T-helper 17 cell (primary cell): ENCODE measurements around the gene CYP4A22. TPM values are rescaled to one million over a fixed set of nuclear protein-coding genes. Genes with fewer than 3 reads are reported as not detected.
"Not testable (repeated sequence)": the region's sequence is repeated elsewhere in the genome, so short reads cannot be mapped to it uniquely, and the experiment has no call there.

Experiments used
- ATAC-seq: fragments of 150-1000 bp; cut with Tn5 transposase; 2 replicates; pipeline ENCODE4 v1.10.0; 2021; ENCODE audit warnings: mild to moderate bottlenecking, moderate library complexity
- DNase-seq, 3 donors: peaks; one replicate each; pipeline versions ENCODE4 v3.0.0 to v3.0.0-alpha.2; 2020 to 2021
- H3K9me3 ChIP-seq: one replicate; pipeline ENCODE4 v1.7.0; 2013; ENCODE audit warnings: low read length, mild to moderate bottlenecking; ENCODE audit not compliant: control insufficient read depth, poor library complexity, severe bottlenecking
- H3K27ac Mint-ChIP-seq: one replicate; pipeline ENCODE4 v1.8.0; 2022; ENCODE audit warnings: mild to moderate bottlenecking, moderate library complexity, mixed read lengths
- H3K27me3 Mint-ChIP-seq: one replicate; pipeline ENCODE4 v1.8.0; 2022; ENCODE audit warnings: mixed read lengths
- H3K36me3 Mint-ChIP-seq: one replicate; pipeline ENCODE4 v1.8.0; 2022; ENCODE audit warnings: low read depth, mixed read lengths
- H3K4me1 Mint-ChIP-seq: one replicate; pipeline ENCODE4 v1.8.0; 2022; ENCODE audit warnings: mild to moderate bottlenecking, mixed read lengths
- H3K4me3 Mint-ChIP-seq: one replicate; pipeline ENCODE4 v1.8.0; 2022; ENCODE audit warnings: mild to moderate bottlenecking, moderate library complexity, mixed read lengths
- total RNA-seq, 4 donors: library from RNA in 2 of 4; stranded (reverse) in 2 of 4; gene quantifications; one replicate each; pipeline ENCODE4 v1.2.3 and lab custom pipeline; 2022 to 2026

CYP4A22 gene, protein sequence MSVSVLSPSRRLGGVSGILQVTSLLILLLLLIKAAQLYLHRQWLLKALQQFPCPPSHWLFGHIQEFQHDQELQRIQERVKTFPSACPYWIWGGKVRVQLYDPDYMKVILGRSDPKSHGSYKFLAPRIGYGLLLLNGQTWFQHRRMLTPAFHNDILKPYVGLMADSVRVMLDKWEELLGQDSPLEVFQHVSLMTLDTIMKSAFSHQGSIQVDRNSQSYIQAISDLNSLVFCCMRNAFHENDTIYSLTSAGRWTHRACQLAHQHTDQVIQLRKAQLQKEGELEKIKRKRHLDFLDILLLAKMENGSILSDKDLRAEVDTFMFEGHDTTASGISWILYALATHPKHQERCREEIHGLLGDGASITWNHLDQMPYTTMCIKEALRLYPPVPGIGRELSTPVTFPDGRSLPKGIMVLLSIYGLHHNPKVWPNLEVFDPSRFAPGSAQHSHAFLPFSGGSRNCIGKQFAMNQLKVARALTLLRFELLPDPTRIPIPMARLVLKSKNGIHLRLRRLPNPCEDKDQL
- total RNA-seq: not detected
- 0 reads per million in 2 donors for total RNA-seq (lab: John Stamatoyannopoulos, UW)

DNA sequence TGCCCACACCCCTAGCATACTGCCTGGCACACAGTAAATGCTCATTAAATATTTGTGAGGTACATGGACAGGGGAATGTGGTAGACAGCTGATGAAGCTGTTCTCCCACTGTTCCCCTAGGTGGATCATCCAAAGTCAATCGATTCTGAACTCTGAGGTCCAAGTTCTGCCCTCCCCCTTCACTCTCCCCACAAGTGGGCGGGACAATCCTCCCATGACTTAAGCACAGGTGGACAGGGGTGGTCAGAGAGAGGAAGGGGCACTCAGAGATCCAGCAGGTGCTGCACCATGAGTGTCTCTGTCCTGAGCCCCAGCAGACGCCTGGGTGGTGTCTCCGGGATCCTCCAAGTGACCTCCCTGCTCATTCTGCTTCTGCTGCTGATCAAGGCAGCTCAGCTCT, at the start of gene CYP4A22:
Gene CYP4A22, plus strand, starts transcription at position 244 of the 400 bp plus-strand sequence. Its CDS starts 45 bp downstream, at position 289.
- Mint-ChIP-seq H3K27me3 (peaks cover 38% of the 10 kb centered on the region), H3K27ac (no peak within 1 kb of the TSS), H3K36me3 (no peaks in the 10 kb centered on the region), H3K4me1 (no peaks in the 10 kb centered on the region), H3K4me3 (no peak within 1 kb of the TSS)
- ATAC-seq (no peak), DNase-seq (no peak)
- H3K9me3 ChIP-seq: no peaks in the 10 kb centered on the region

DNA sequence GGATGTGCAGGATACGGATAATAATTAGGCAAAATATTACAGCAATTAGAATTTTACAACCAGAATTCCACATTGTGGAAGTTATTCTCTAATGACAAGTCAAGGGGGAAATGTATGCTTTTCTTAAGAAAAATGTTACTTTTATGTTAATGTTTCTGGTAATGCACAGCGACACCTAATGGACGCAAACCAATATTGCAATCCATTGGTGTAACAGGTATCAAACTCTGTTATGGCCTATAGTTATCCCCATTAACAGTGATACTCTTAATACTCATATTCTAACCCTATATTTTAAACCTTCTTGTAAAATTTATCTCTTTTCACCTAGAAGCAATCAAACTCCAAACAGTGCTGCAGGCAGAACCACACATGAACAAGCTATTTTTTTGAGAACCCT, 47.9 kb upstream of the CYP4A22 start:
- not testable (repeated sequence) for ATAC-seq, H3K36me3 Mint-ChIP-seq, DNase-seq, H3K4me3 Mint-ChIP-seq, H3K9me3 ChIP-seq, H3K27me3 Mint-ChIP-seq, H3K27ac Mint-ChIP-seq, H3K4me1 Mint-ChIP-seq

DNA sequence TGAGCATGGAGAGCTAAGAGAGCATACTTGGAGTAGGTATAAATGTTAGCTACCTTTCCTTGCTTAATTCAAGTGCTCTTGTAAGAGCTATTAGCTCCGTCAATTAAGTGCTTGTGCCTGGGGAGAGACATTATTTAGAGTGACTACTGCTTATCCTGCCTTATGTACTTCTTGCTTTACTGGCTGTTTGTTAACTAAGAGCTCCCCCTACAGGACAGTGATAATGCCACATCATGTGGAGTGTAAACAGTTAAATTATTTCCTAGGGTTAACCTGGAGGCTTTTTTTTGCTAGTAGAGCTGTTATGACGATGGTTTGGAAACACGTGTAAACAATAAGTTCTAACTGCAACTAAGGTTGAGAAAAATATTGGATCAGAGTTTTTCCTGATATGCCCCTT, 45.8 kb upstream of the CYP4A22 start:
- H3K27ac Mint-ChIP-seq, H3K4me3 Mint-ChIP-seq, H3K27me3 Mint-ChIP-seq, H3K36me3 Mint-ChIP-seq, ATAC-seq, DNase-seq, H3K9me3 ChIP-seq, H3K4me1 Mint-ChIP-seq: not testable (repeated sequence)

DNA sequence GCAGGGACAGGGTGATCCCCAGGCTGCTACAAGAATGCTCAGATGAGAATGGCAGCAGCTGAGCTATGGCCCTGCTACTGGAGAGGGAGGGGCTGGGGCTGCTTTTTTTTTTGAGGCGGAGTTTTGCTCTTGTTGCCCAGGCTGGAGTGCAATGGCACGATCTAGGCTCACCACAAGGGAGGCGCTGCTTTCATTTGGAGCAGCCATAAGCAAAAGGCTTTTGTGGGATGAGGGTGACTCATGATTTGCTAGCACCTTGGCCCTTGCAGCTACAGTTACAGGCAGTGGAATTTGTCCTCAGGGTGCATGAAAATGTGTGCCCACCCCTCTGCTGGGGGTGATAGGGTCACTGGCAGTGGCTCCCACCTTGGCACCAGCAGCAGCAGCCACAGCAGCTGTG, 32.4 kb upstream of the CYP4A22 start:
- no peak overlapping the region for H3K4me3 Mint-ChIP-seq
- H3K27me3 Mint-ChIP-seq: peaks cover 18% of the 10 kb centered on the region
- DNase-seq: no peak
- no peaks in the 10 kb centered on the region for H3K9me3 ChIP-seq
- H3K4me1 Mint-ChIP-seq: no peaks in the 10 kb centered on the region
- H3K27ac Mint-ChIP-seq: no peak overlapping the region
- no peak for ATAC-seq
- H3K36me3 Mint-ChIP-seq: no peaks in the 10 kb centered on the region

DNA sequence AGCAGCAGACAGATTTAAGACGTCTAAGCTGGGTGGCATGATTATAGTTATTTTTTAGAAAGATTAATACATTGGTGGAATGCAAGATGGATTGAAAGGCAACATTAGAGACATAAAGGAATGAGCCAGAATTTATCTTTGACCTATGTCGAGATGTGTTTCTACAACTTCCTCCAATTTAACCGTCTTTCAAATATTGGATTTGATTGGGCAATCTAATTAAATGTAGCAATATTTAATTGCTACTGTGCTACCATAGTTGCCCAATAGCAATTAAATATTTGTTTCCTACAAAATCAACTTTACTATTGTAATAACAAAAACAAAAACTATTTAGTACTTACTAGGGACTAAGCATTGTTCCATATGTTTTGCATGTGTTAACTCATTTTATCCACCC, 30.4 kb upstream of the CYP4A22 start:
- ATAC-seq (no peak), DNase-seq (no peak)
- H3K9me3 ChIP-seq: no peaks in the 10 kb centered on the region
- peaks cover 20% of the 10 kb centered on the region for H3K27me3 Mint-ChIP-seq
- H3K4me3 Mint-ChIP-seq: no peak overlapping the region
- H3K27ac Mint-ChIP-seq: no peak overlapping the region
- no peaks in the 10 kb centered on the region for H3K4me1 Mint-ChIP-seq
- H3K36me3 Mint-ChIP-seq: no peaks in the 10 kb centered on the region

DNA sequence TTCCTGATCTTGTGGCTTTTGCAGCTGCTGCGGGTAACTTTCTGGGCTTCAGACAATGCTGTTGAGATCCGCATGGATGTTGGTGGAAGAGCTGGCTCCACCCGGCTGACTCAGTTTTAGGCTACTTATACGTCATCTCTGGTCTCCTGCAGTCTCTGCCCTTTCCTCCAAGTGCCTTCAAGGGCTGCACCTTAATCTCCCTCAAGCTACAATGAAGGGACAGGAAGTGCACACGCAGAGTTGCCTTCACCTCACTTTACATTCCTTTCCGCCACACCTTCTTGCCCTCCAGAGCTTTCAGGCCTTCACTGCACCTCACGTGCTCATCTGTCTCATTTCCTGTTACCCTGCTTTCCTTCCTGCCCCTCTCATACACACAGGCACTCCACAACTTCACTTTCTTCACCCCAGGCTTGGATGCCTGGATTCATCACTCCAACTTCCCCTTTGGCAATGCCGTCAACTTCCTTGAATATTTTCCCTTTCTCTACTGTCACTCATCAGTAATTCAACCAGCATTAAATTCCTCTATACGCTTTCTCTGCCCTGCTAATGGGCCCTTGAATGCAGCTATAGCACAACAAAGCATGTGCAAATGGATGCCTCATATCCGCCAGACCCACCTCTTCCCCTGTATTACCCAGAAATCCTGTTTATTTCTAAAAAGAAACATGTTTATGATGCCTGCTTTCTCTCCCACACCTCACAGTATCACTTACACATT, 29.2 kb upstream of the CYP4A22 start:
- H3K4me1 Mint-ChIP-seq, ATAC-seq, H3K9me3 ChIP-seq, DNase-seq, H3K36me3 Mint-ChIP-seq, H3K27ac Mint-ChIP-seq, H3K4me3 Mint-ChIP-seq: not testable (repeated sequence)
- H3K27me3 Mint-ChIP-seq: peaks cover 20% of the 10 kb centered on the region

DNA sequence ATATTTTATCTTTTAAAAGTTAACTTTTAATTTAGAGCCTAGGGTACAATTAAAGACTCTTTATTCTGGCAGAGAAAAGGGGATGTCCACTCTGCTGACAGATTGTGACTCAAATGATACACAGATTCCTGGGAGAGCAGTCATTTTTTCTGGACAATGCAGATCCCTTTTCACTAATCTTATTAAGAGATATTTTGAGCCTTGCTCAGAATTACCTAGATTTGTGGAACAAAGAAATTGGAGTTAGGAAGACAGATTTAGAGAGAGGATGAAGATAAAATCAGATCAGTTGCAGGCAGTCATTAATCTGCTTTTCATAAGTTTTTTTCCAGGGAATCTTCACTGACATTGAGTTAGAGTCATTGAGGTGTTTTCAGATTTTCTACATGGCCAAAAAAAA, 27.8 kb upstream of the CYP4A22 start:
- not testable (repeated sequence) for H3K4me1 Mint-ChIP-seq, DNase-seq, H3K27ac Mint-ChIP-seq, ATAC-seq, H3K36me3 Mint-ChIP-seq, H3K9me3 ChIP-seq, H3K4me3 Mint-ChIP-seq
- H3K27me3 Mint-ChIP-seq: peaks cover 20% of the 10 kb centered on the region

DNA sequence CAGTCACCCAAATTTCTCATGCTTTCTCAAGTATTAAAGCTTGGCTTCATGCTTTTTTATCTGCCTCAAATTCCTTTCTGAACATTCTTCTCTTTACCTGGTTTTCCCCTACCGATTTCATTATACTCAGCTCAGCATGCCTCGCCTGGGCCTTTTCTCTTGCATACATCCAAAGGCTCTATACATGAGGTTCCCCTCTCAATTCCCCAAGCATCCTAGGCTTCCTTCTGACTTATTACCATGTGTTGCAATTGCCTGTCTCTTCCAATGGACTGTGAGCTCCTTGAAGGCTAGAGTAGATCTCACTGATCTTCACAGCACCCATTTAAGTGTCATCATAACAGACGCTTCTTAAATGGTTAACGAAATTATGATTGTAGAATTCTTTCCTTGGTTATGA, 24.1 kb upstream of the CYP4A22 start:
- Mint-ChIP-seq H3K36me3 (peaks cover 2% of the 10 kb centered on the region), H3K4me1 (no peaks in the 10 kb centered on the region), H3K27ac (no peak overlapping the region), H3K27me3 (peaks cover 21% of the 10 kb centered on the region), H3K4me3 (no peak overlapping the region)
- DNase-seq (no peak), ATAC-seq (no peak)
- H3K9me3 ChIP-seq: no peaks in the 10 kb centered on the region

DNA sequence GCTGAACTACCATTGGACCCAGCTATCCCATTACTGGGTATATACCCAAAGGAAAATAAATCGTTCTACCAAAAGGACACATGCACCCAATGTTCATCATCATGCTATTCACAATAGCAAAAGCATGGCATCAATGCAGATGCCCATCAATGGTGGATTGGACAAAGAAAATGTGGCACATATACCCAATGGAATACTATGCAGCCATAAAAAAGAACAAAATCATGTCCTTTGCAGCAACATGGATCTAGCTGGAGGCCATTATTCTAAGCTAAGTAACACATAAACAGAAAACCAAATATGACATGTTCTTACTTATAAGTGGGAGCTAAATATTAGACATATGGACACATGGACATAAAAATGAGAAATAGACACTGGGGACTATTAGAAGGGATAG, 16.2 kb upstream of the CYP4A22 start:
- not testable (repeated sequence) for ATAC-seq, DNase-seq, H3K9me3 ChIP-seq, H3K36me3 Mint-ChIP-seq, H3K27ac Mint-ChIP-seq, H3K4me3 Mint-ChIP-seq, H3K4me1 Mint-ChIP-seq
- peaks cover 24% of the 10 kb centered on the region for H3K27me3 Mint-ChIP-seq

DNA sequence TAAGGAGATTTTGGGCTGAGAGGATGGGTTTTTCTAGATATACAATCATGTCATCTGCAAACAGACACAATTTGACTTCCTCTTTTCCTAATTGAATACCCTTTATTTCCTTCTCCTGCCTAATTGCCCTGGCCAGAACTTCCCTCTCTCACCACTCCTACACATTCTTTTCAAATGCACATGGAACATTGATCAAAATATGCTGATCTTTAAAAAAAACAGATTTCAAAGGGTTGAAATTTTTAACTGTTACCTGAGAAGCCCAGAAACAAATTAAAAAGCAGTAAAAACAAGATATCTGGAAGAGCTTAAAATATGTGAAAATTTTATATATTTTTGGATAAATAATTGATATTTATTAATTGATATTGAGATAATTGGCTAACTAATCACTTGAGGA, 12.4 kb upstream of the CYP4A22 start:
- not testable (repeated sequence) for DNase-seq, H3K4me1 Mint-ChIP-seq, H3K4me3 Mint-ChIP-seq, H3K27ac Mint-ChIP-seq, H3K36me3 Mint-ChIP-seq, ATAC-seq, H3K9me3 ChIP-seq
- peaks cover 31% of the 10 kb centered on the region for H3K27me3 Mint-ChIP-seq

DNA sequence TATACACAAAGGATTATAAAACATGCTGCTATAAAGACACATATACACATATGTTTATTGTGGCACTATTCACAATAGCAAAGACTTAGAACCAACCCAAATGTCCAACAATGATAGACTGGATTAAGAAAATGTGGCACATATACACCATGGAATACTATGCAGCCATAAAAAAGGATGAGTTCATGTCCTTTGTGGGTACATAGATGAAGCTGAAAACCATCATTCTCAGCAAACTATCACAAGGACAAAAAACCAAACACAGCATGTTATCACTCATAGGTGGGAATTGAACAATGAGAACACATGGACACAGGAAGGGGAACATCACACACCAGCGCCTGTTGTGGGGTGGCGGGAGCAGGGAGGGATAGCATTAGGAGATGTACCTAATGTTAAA, 10.2 kb upstream of the CYP4A22 start:
- H3K4me1 Mint-ChIP-seq, H3K4me3 Mint-ChIP-seq, H3K36me3 Mint-ChIP-seq, ATAC-seq, H3K9me3 ChIP-seq, H3K27ac Mint-ChIP-seq, DNase-seq: not testable (repeated sequence)
- H3K27me3 Mint-ChIP-seq: peaks cover 34% of the 10 kb centered on the region

DNA sequence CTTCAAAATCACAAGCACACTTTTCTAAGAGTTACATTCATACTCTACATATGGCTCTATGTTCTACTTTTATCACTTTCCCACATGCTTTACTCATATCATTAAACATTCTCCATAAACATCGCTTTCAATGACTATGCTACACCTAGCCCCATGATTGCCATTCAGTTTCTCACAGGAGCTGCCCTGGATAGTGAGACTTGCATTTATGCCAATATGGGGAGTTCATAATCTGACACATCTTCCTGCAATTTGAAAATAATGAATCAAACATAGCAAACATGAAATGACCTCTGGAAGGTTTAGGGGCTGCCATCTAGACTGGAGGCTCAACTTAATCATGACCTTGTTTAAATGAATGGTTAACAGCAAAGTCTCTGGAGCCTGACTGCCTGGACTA, 9.0 kb upstream of the CYP4A22 start:
- DNase-seq (no peak), ATAC-seq (no peak)
- Mint-ChIP-seq H3K4me3 (no peak overlapping the region), H3K36me3 (no peaks in the 10 kb centered on the region), H3K27me3 (peaks cover 34% of the 10 kb centered on the region), H3K4me1 (no peaks in the 10 kb centered on the region), H3K27ac (no peak overlapping the region)
- no peaks in the 10 kb centered on the region for H3K9me3 ChIP-seq

DNA sequence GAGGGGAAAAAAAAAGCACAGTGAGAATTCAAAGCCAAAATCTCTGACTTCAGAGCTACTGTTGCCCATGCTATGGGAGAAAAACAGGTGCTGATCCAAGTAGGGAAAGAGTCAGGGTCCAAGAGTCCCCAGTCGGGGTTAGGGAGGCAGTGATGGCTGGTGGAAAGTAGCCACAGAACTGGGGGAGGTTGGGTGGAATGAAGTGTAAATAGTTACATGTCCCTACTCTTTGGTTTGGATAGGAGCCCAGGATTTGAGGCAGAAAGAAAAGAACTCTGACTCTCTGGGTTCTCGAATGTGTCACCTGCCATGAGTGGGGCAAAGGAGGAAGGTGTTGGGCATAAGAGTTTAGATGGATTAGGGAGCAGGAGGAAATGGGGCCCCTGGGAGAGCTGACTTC, 8.4 kb upstream of the CYP4A22 start:
- H3K27me3 Mint-ChIP-seq: peaks cover 35% of the 10 kb centered on the region
- H3K4me3 Mint-ChIP-seq, H3K4me1 Mint-ChIP-seq, H3K9me3 ChIP-seq, DNase-seq, ATAC-seq, H3K36me3 Mint-ChIP-seq, H3K27ac Mint-ChIP-seq: not testable (repeated sequence)
